Gastrocnemius medialis (tissue), 4 donors: ENCODE data around the gene RPL22.

Experiments
- CTCF ChIP-seq, 5 experiments: fragments of 450-650 bp in 3 of 5; fragments of 200-600 bp in 2 of 5; sonication (generic) in 2 of 5; IDR thresholded peaks in 4 of 5; conservative IDR thresholded peaks in 1 of 5; 1 replicate in 4 of 5; 2 replicates in 1 of 5; pipeline ENCODE4 v1.5.1; 2016 to 2019; ENCODE audit warnings: antibody characterized with exemption in 5 of 5, mild to moderate bottlenecking in 3 of 5, moderate library complexity in 3 of 5
- POLR2A ChIP-seq, 2 donors: fragments of 450-650 bp; IDR thresholded peaks; one replicate each; pipeline ENCODE4 v1.6.1; 2017; ENCODE audit warnings: antibody characterized with exemption in 2 of 2, mild to moderate bottlenecking in 2 of 2, moderate library complexity in 2 of 2

DNA sequence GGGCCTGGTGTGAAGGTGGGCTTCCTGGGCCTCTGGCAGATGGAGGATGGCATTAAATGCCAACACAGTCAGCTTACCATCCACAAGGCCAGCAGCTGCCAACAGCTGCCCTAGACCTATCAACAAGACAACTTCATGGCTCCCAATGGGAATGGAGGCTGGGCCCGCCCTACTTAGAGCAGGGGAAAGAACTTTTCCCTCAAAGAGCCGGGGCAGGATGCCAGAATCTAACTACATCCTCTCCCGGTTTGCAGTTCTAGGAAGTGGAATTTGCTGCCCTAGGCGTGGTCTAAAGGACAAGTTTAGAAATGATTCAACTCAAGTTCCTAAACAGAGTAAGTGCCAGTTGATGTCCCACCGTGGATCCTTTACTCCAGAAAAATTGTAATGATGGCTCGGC lies 23.2 kb upstream of the RPL22 start:
- no peak for TF ChIP-seq CTCF (IDR thresholded peaks at IDR 0.05 in 4 of 5, conservative IDR thresholded peaks at IDR 0.05 in 1 of 5)
- no peak for TF ChIP-seq POLR2A (IDR thresholded peaks at IDR 0.05)
